ENCODE results near the gene ECM2.

Gene ECM2

DNA sequence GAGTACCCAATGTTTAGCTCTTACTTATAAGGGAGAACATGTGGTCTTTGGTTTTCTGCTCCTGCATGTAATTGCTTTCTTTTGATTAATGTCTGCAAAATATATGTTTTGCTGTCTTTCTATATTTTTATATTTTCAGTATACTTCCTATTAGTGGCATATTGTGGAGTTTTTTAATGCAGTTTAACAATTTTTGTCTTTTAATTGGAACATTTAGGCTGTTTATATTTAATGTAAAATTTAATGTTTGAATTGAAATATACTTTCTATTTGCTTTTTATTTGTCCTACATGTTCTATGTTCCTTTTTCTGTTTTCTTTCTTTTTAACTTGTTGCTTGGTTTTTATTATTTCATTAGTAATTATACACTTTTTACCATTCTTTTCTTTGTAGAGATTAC is 4.9 kb downstream of the ECM2 start:
- no peak for TF ChIP-seq CTCF (IDR thresholded peaks at IDR 0.05; ENCODE audit: insufficient read depth, low read length, poor library complexity, severe bottlenecking)
- Histone ChIP-seq H3K4me3 (replicated peaks; ENCODE audit: low read depth, low read length) (no peak overlapping the region), H3K27me3 (replicated peaks; ENCODE audit: control insufficient read depth, insufficient read depth, low read length) (no peaks in the 10 kb centered on the region), H3K36me3 (ENCODE audit: control insufficient read depth, insufficient read depth, low read length) (no peaks in the 10 kb centered on the region)
- no peak for DNase-seq (ENCODE audit: extremely low read depth, insufficient read length)

- no peaks in the 10 kb centered on the region for H3K36me3 ChIP-seq (ENCODE audit: control insufficient read depth, insufficient read depth, low read length)
- no peak overlapping the region for H3K4me3 ChIP-seq (replicated peaks; ENCODE audit: low read depth, low read length)
- TF ChIP-seq CTCF (IDR thresholded peaks at IDR 0.05; ENCODE audit: insufficient read depth, low read length, poor library complexity, severe bottlenecking): no peak
- DNase-seq (ENCODE audit: extremely low read depth, insufficient read length): no peak
- H3K27me3 ChIP-seq (replicated peaks; ENCODE audit: control insufficient read depth, insufficient read depth, low read length): no peaks in the 10 kb centered on the region
Measured at GRCh38 chr9:92529124-92529523, 6.7 kb downstream of the ECM2 start.

DNA sequence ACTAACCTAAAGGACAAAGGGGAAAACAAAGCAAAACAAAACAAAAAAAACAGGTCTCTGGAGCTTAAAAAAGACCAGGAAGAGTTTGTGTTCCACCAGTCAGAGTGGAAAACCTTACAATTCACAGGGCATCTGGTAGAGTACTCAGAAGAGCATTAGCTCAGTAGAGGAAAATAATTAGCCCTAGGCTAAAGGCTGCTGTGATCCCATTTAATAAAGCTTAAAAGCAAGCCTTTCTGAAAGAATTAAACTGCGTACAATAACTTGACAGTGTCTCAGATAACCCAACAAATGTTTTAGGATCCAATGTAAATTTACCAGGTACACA is 7.3 kb downstream of the ECM2 start:
- Histone ChIP-seq H3K27me3 (replicated peaks; ENCODE audit: control insufficient read depth, insufficient read depth, low read length) (no peaks in the 10 kb centered on the region), H3K4me3 (replicated peaks; ENCODE audit: low read depth, low read length) (no peak overlapping the region), H3K36me3 (ENCODE audit: control insufficient read depth, insufficient read depth, low read length) (no peaks in the 10 kb centered on the region)
- TF ChIP-seq CTCF (IDR thresholded peaks at IDR 0.05; ENCODE audit: insufficient read depth, low read length, poor library complexity, severe bottlenecking): no peak
- DNase-seq (ENCODE audit: extremely low read depth, insufficient read length): no peak

- no peak for TF ChIP-seq CTCF (IDR thresholded peaks at IDR 0.05; ENCODE audit: insufficient read depth, low read length, poor library complexity, severe bottlenecking)
- no peak for DNase-seq (ENCODE audit: extremely low read depth, insufficient read length)
- H3K36me3 ChIP-seq (ENCODE audit: control insufficient read depth, insufficient read depth, low read length): no peaks in the 10 kb centered on the region
- H3K27me3 ChIP-seq (replicated peaks; ENCODE audit: control insufficient read depth, insufficient read depth, low read length): no peaks in the 10 kb centered on the region
- no peak overlapping the region for H3K4me3 ChIP-seq (replicated peaks; ENCODE audit: low read depth, low read length)
Measured at GRCh38 chr9:92527832-92528521, 7.8 kb downstream of the ECM2 start.

DNA sequence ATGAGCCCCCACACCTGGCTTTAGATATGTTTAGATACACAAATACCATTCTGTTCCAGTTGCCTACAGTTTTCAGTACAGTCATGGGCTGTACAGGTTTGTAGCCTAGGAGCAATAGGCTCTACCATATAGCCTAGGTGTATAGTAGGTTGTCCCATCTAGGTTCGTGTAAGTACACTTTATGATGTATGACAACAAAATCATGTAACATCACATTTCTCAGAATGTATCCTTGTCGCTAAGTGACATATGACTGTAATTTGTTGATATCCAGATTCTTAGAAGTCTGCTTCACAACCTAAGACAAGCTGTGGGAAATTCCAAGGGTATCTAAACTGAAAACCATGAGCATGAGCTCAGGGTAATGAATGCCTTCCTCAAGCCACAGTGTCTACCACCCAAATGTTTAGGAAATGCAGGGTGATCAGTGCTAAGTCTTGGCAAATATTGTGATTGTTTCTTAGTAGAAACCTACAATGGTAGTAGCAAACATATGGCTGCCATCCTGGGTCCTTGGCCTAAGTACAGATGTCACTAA is 8.4 kb downstream of the ECM2 start:
- DNase-seq (ENCODE audit: extremely low read depth, insufficient read length): no peak
- no peak for TF ChIP-seq CTCF (IDR thresholded peaks at IDR 0.05; ENCODE audit: insufficient read depth, low read length, poor library complexity, severe bottlenecking)
- H3K27me3 ChIP-seq (replicated peaks; ENCODE audit: control insufficient read depth, insufficient read depth, low read length): no peaks in the 10 kb centered on the region
- no peaks in the 10 kb centered on the region for H3K36me3 ChIP-seq (ENCODE audit: control insufficient read depth, insufficient read depth, low read length)
- no peak overlapping the region for H3K4me3 ChIP-seq (replicated peaks; ENCODE audit: low read depth, low read length)

- H3K36me3 ChIP-seq (ENCODE audit: control insufficient read depth, insufficient read depth, low read length): no peaks in the 10 kb centered on the region
- no peak for DNase-seq (ENCODE audit: extremely low read depth, insufficient read length)
- H3K4me3 ChIP-seq (replicated peaks; ENCODE audit: low read depth, low read length): no peak overlapping the region
- TF ChIP-seq CTCF (IDR thresholded peaks at IDR 0.05; ENCODE audit: insufficient read depth, low read length, poor library complexity, severe bottlenecking): no peak
- H3K27me3 ChIP-seq (replicated peaks; ENCODE audit: control insufficient read depth, insufficient read depth, low read length): no peaks in the 10 kb centered on the region
Measured at GRCh38 chr9:92525306-92525705, 10.5 kb downstream of the ECM2 start.
